GM12872 (cell line): ENCODE measurements around the gene ATP5MK.

Source experiments
- CTCF ChIP-seq: IDR thresholded peaks from 3 replicates; pipeline ENCODE4 v1.5.1; 2011; ENCODE audit warnings: low read depth, mild to moderate bottlenecking, low read length, moderate library complexity; ENCODE audit not compliant: insufficient read depth

ATP5MK gene

GRCh38 chr10:103355906-103356599, 40.2 kb downstream of the ATP5MK start:
- TF ChIP-seq CTCF = no peak

- TF ChIP-seq CTCF = no peak
These were observed 43.0 kb downstream of the ATP5MK start for GRCh38 chr10:103353281-103353680.

GRCh38 chr10:103350517-103351260, 45.6 kb downstream of the ATP5MK start, which contains the start of gene PCGF6:
Gene PCGF6 (minus strand): TSS chr10:103351140. CDS start chr10:103351066, 74 bp downstream.
- TF ChIP-seq CTCF = 0 out of 3 replicates have a peak, but pooled peaks have one; percentile 7

- no peak for TF ChIP-seq CTCF
These were observed 46.1 kb downstream of the ATP5MK start for GRCh38 chr10:103350175-103350516.
